Bronchial epithelial cell (primary cell): ENCODE results near the gene PITX1. TPM values are rescaled to one million over a fixed set of nuclear protein-coding genes. Genes with fewer than 3 reads are reported as not detected.

Source experiments
- DNase-seq: peaks from one replicate; pipeline ENCODE4 v3.0.0-alpha.2; 2010; ENCODE audit warnings: low read depth
- FAIRE-seq: peaks from 2 replicates; lab custom pipeline; 2011; peaks lifted over from hg19 to GRCh38; lab: Jason Lieb, UNC
- H3K27me3 ChIP-seq: 2 replicates; pipeline ENCODE4 v1.5.1; 2011; ENCODE audit warnings: low read length; ENCODE audit not compliant: control insufficient read depth, insufficient read depth
- H3K36me3 ChIP-seq: 2 replicates; pipeline ENCODE4 v1.5.1; 2011; ENCODE audit warnings: low read length; ENCODE audit not compliant: control insufficient read depth, insufficient read depth
- H3K4me3 ChIP-seq: 2 replicates; pipeline ENCODE4 v1.5.1; 2011; ENCODE audit warnings: mild to moderate bottlenecking, low read depth, low read length, control low read depth
- CTCF ChIP-seq: IDR thresholded peaks from 2 replicates; pipeline ENCODE4 v1.5.1; 2011; ENCODE audit warnings: mild to moderate bottlenecking, moderate library complexity, low read length, control low read depth, inconsistent platforms; ENCODE audit not compliant: insufficient read depth, severe bottlenecking
- total RNA-seq: library from RNA; depleted of rRNA; stranded (reverse); fragments of >200 nt; gene quantifications from 2 replicates; pipeline ENCODE4 v1.2.1, GENCODE V29; 2014

Gene PITX1
- total RNA-seq, 1 donor from 2014 or later: 87.7 TPM

GRCh38 chr5:135046661-135047346 is 12.8 kb upstream of the PITX1 start:
- H3K27me3 ChIP-seq: peaks cover 3% of the 10 kb centered on the region
- no peak for FAIRE-seq
- no peak for TF ChIP-seq CTCF
- no peaks in the 10 kb centered on the region for H3K36me3 ChIP-seq
- no peak for DNase-seq
- H3K4me3 ChIP-seq: no peak overlapping the region

GRCh38 chr5:135045488-135045887 is 11.5 kb upstream of the PITX1 start:
- Histone ChIP-seq H3K36me3 (no peaks in the 10 kb centered on the region), H3K4me3 (no peak overlapping the region), H3K27me3 (peaks cover 3% of the 10 kb centered on the region)
- DNase-seq (no peak), FAIRE-seq (no peak)
- no peak for TF ChIP-seq CTCF

GRCh38 chr5:135042595-135042994 is 8.6 kb upstream of the PITX1 start:
- FAIRE-seq (no peak), DNase-seq (no peak)
- no peaks in the 10 kb centered on the region for H3K36me3 ChIP-seq
- TF ChIP-seq CTCF: no peak
- H3K4me3 ChIP-seq: no peak overlapping the region
- peaks cover 18% of the 10 kb centered on the region for H3K27me3 ChIP-seq

GRCh38 chr5:135041726-135042125 is 7.7 kb upstream of the PITX1 start:
- H3K27me3 ChIP-seq: peaks cover 18% of the 10 kb centered on the region
- FAIRE-seq: no peak

GRCh38 chr5:135041145-135041587 is 7.1 kb upstream of the PITX1 start:
- no peak for DNase-seq
- no peak for FAIRE-seq
- TF ChIP-seq CTCF: no peak
- H3K4me3 ChIP-seq: no peak overlapping the region
- no peaks in the 10 kb centered on the region for H3K36me3 ChIP-seq
- H3K27me3 ChIP-seq: peaks cover 18% of the 10 kb centered on the region

More at GRCh38 chr5:135041726-135042125, 7.7 kb upstream of the PITX1 start:
- H3K36me3 ChIP-seq: no peaks in the 10 kb centered on the region
- no peak for DNase-seq
- no peak overlapping the region for H3K4me3 ChIP-seq
- no peak for TF ChIP-seq CTCF
